ENCODE measurements around the gene CSF1R.

Gene CSF1R

GRCh38 chr5:150065886-150066285 is 20.5 kb downstream of the CSF1R start:
- Histone ChIP-seq H3K79me2 (ENCODE audit: low read length) (no peaks in the 10 kb centered on the region), H3K9me3 (ENCODE audit: insufficient read depth, low read length) (no peaks in the 10 kb centered on the region), H3K36me3 (replicated peaks; ENCODE audit: low read depth, low read length) (no peaks in the 10 kb centered on the region), H4K20me1 (ENCODE audit: insufficient read depth, low read length) (no peaks in the 10 kb centered on the region), H3K27me3 (ENCODE audit: low read depth, low read length) (no peaks in the 10 kb centered on the region), H3K27ac (ENCODE audit: low read length) (no peak overlapping the region), H2AFZ (ENCODE audit: low read depth, low read length) (no peak overlapping the region), H3K4me1 (ENCODE audit: low read length) (no peaks in the 10 kb centered on the region), H3K4me3 (ENCODE audit: low read length) (no peak overlapping the region), H3K4me2 (ENCODE audit: low read length) (no peak overlapping the region), H3K9ac (ENCODE audit: low read length) (no peak overlapping the region)
- TF ChIP-seq EZH2phosphoT487 (IDR thresholded peaks at IDR 0.05; ENCODE audit: low read depth) (no peak), CTCF (IDR thresholded peaks at IDR 0.05; ENCODE audit: low read depth, low read length) (no peak)

GRCh38 chr5:150065346-150065745 is 21.0 kb downstream of the CSF1R start:
- Histone ChIP-seq H3K27me3 (ENCODE audit: low read depth, low read length) (no peaks in the 10 kb centered on the region), H2AFZ (ENCODE audit: low read depth, low read length) (no peak overlapping the region), H3K4me1 (ENCODE audit: low read length) (no peaks in the 10 kb centered on the region), H3K9ac (ENCODE audit: low read length) (no peak overlapping the region), H3K27ac (ENCODE audit: low read length) (no peak overlapping the region), H3K4me2 (ENCODE audit: low read length) (no peak overlapping the region), H3K79me2 (ENCODE audit: low read length) (no peaks in the 10 kb centered on the region), H4K20me1 (ENCODE audit: insufficient read depth, low read length) (no peaks in the 10 kb centered on the region), H3K4me3 (ENCODE audit: low read length) (no peak overlapping the region), H3K36me3 (replicated peaks; ENCODE audit: low read depth, low read length) (no peaks in the 10 kb centered on the region), H3K9me3 (ENCODE audit: insufficient read depth, low read length) (no peaks in the 10 kb centered on the region)
- no peak for TF ChIP-seq EZH2phosphoT487 (IDR thresholded peaks at IDR 0.05; ENCODE audit: low read depth)
- TF ChIP-seq CTCF (IDR thresholded peaks at IDR 0.05; ENCODE audit: low read depth, low read length), result no peak

GRCh38 chr5:150064681-150065220 is 21.6 kb downstream of the CSF1R start:
- Histone ChIP-seq H3K79me2 (ENCODE audit: low read length) (no peaks in the 10 kb centered on the region), H3K4me1 (ENCODE audit: low read length) (no peaks in the 10 kb centered on the region), H3K4me2 (ENCODE audit: low read length) (no peak overlapping the region), H3K4me3 (ENCODE audit: low read length) (no peak overlapping the region), H3K27me3 (ENCODE audit: low read depth, low read length) (no peaks in the 10 kb centered on the region), H2AFZ (ENCODE audit: low read depth, low read length) (no peak overlapping the region), H3K9me3 (ENCODE audit: insufficient read depth, low read length) (no peaks in the 10 kb centered on the region), H3K36me3 (replicated peaks; ENCODE audit: low read depth, low read length) (no peaks in the 10 kb centered on the region), H3K9ac (ENCODE audit: low read length) (no peak overlapping the region), H4K20me1 (ENCODE audit: insufficient read depth, low read length) (no peaks in the 10 kb centered on the region), H3K27ac (ENCODE audit: low read length) (no peak overlapping the region)
- TF ChIP-seq CTCF (IDR thresholded peaks at IDR 0.05; ENCODE audit: low read depth, low read length) (no peak), EZH2phosphoT487 (IDR thresholded peaks at IDR 0.05; ENCODE audit: low read depth) (no peak)

- no peak overlapping the region for H3K4me2 ChIP-seq (ENCODE audit: low read length)
- no peak overlapping the region for H3K9ac ChIP-seq (ENCODE audit: low read length)
- TF ChIP-seq CTCF (IDR thresholded peaks at IDR 0.05; ENCODE audit: low read depth, low read length) (no peak), EZH2phosphoT487 (IDR thresholded peaks at IDR 0.05; ENCODE audit: low read depth) (no peak)
- H3K27ac ChIP-seq (ENCODE audit: low read length), result no peak overlapping the region
- no peaks in the 10 kb centered on the region for H4K20me1 ChIP-seq (ENCODE audit: insufficient read depth, low read length)
- H3K79me2 ChIP-seq (ENCODE audit: low read length), result no peaks in the 10 kb centered on the region
- peaks cover 3% of the 10 kb centered on the region for H3K4me1 ChIP-seq (ENCODE audit: low read length)
- H3K27me3 ChIP-seq (ENCODE audit: low read depth, low read length), result no peaks in the 10 kb centered on the region
- no peaks in the 10 kb centered on the region for H3K36me3 ChIP-seq (replicated peaks; ENCODE audit: low read depth, low read length)
- H2AFZ ChIP-seq (ENCODE audit: low read depth, low read length), result no peak overlapping the region
- H3K4me3 ChIP-seq (ENCODE audit: low read length), result no peak overlapping the region
- no peaks in the 10 kb centered on the region for H3K9me3 ChIP-seq (ENCODE audit: insufficient read depth, low read length)
These were observed 22.7 kb downstream of the CSF1R start for GRCh38 chr5:150063638-150064037.
